IMR-90 (cell line): ENCODE measurements around the gene ZFHX3. TPM values are rescaled to one million over a fixed set of nuclear protein-coding genes. Genes with fewer than 3 reads are reported as not detected.

Source experiments
- ATAC-seq: fragments of 200-7000 bp; cut with Tn5 transposase; 2 replicates; pipeline ENCODE4 v1.9.1; 2020; ENCODE audit warnings: low read depth, mild to moderate bottlenecking, moderate library complexity
- BruUV-seq: library from RNA; stranded (reverse); fragments of 400-500 nt; replicated peaks from 2 replicates; lab custom pipeline; 2021; lab: Mats Ljungman, UMichigan
- CTCF ChIA-PET: fragments of 300-600 bp; formaldehyde crosslinking; extraction: SDS; loops from one replicate; lab custom pipeline; 2021; ENCODE audit warnings: antibody characterized with exemption; lab: Yijun Ruan, JAX
- POLR2A ChIA-PET: fragments of 300-600 bp; sonication (Branson Sonifier 250); formaldehyde crosslinking; loops from one replicate; lab custom pipeline; 2022; ENCODE audit warnings: antibody characterized with exemption; ENCODE audit not compliant: unreplicated experiment; lab: Charles Lee
- DNase-seq: peaks from one replicate; pipeline ENCODE4 v3.0.0; 2013
- H2AFZ ChIP-seq: replicated peaks from 2 replicates; pipeline ENCODE3; 2013; ENCODE audit warnings: low read length, mild to moderate bottlenecking; ENCODE audit not compliant: poor library complexity
- H2AK5ac ChIP-seq: 2 replicates; pipeline ENCODE4 v1.6.1; 2013; ENCODE audit warnings: low read depth, low read length, inconsistent platforms
- H2AK9ac ChIP-seq: replicated peaks from 2 replicates; pipeline ENCODE3; 2013; ENCODE audit warnings: mild to moderate bottlenecking, low read depth, low read length, moderate library complexity; ENCODE audit not compliant: poor library complexity
- H2BK120ac ChIP-seq: 2 replicates; pipeline ENCODE4 v1.6.1; 2013; ENCODE audit warnings: low read depth, low read length, inconsistent platforms
- H2BK15ac ChIP-seq: 3 replicates; pipeline ENCODE4 v1.6.1; 2013; ENCODE audit warnings: low read depth, low read length, inconsistent platforms
- H2BK20ac ChIP-seq: 2 replicates; pipeline ENCODE4 v1.6.1; 2013; ENCODE audit warnings: low read depth, mild to moderate bottlenecking, inconsistent platforms, low read length, moderate library complexity
- H2BK5ac ChIP-seq: 2 replicates; pipeline ENCODE4 v1.6.1; 2013; ENCODE audit warnings: mild to moderate bottlenecking, low read depth, low read length, inconsistent platforms; ENCODE audit not compliant: poor library complexity, severe bottlenecking
- H3K14ac ChIP-seq: replicated peaks from 2 replicates; pipeline ENCODE4 v1.6.1; 2013; ENCODE audit warnings: low read depth, low read length, inconsistent platforms
- H3K18ac ChIP-seq: 2 replicates; pipeline ENCODE4 v1.6.1; 2013; ENCODE audit warnings: low read depth, low read length, control low read depth
- H3K23ac ChIP-seq: 2 replicates; pipeline ENCODE4 v1.6.1; 2013; ENCODE audit warnings: low read depth, low read length, inconsistent platforms
- H3K27ac ChIP-seq: 2 replicates; pipeline ENCODE4 v1.5.1; 2013; ENCODE audit warnings: mild to moderate bottlenecking, control low read depth, low read length; ENCODE audit not compliant: insufficient read depth
- H3K27me3 ChIP-seq: 2 replicates; pipeline ENCODE4 v1.6.1; 2013; ENCODE audit warnings: low read length; ENCODE audit not compliant: control insufficient read depth, insufficient read depth
- H3K36me3 ChIP-seq: 2 replicates; pipeline ENCODE4 v1.6.1; 2013; ENCODE audit warnings: low read length, mixed read lengths; ENCODE audit not compliant: control insufficient read depth, insufficient read depth
- H3K4ac ChIP-seq: 2 replicates; pipeline ENCODE4 v1.6.1; 2013; ENCODE audit warnings: low read depth, low read length, inconsistent platforms
- H3K4me1 ChIP-seq: 2 replicates; pipeline ENCODE4 v1.6.1; 2013; ENCODE audit warnings: low read length, mixed read lengths; ENCODE audit not compliant: control insufficient read depth, insufficient read depth
- H3K4me2 ChIP-seq: 2 replicates; pipeline ENCODE4 v1.6.1; 2013; ENCODE audit warnings: low read depth, mild to moderate bottlenecking, control low read depth, low read length, moderate library complexity
- H3K4me3 ChIP-seq: 2 replicates; pipeline ENCODE4 v1.5.1; 2013; ENCODE audit warnings: low read depth, mild to moderate bottlenecking, control low read depth, low read length, moderate library complexity; ENCODE audit not compliant: insufficient read depth
- H3K56ac ChIP-seq: 2 replicates; pipeline ENCODE4 v1.6.1; 2013; ENCODE audit warnings: low read length, inconsistent platforms; ENCODE audit not compliant: insufficient read depth; ENCODE audit errors: extremely low read depth
- H3K79me1 ChIP-seq, 2 experiments: 2 replicates each; pipeline ENCODE4 v1.6.1; 2013; ENCODE audit warnings: low read length in 2 of 2, inconsistent platforms in 1 of 2, low read depth in 1 of 2
- H3K9ac ChIP-seq: 2 replicates; pipeline ENCODE4 v1.6.1; 2013; ENCODE audit warnings: low read depth, low read length, control low read depth
- H3K9me1 ChIP-seq: 2 replicates; pipeline ENCODE4 v1.6.1; 2013; ENCODE audit warnings: low read length, inconsistent platforms; ENCODE audit not compliant: insufficient read depth
- H3K9me3 ChIP-seq: 2 replicates; pipeline ENCODE4 v1.6.1; 2013; ENCODE audit warnings: low read length; ENCODE audit not compliant: control insufficient read depth, insufficient read depth
- H4K20me1 ChIP-seq: 2 replicates; pipeline ENCODE4 v1.6.1; 2013; ENCODE audit warnings: low read length, inconsistent platforms; ENCODE audit not compliant: insufficient read depth
- H4K5ac ChIP-seq: 2 replicates; pipeline ENCODE4 v1.6.1; 2013; ENCODE audit warnings: mild to moderate bottlenecking, low read depth, low read length, control low read depth
- H4K8ac ChIP-seq, 2 experiments: 2 replicates each; pipeline ENCODE4 v1.6.1; 2013; ENCODE audit warnings: low read depth in 2 of 2, low read length in 2 of 2, control low read depth in 1 of 2, inconsistent platforms in 1 of 2
- H4K91ac ChIP-seq: 2 replicates; pipeline ENCODE4 v1.6.1; 2013; ENCODE audit warnings: low read depth, low read length, inconsistent platforms; ENCODE audit not compliant: insufficient read depth
- CEBPB ChIP-seq: IDR thresholded peaks from 2 replicates; pipeline ENCODE4 v1.6.1; 2012; ENCODE audit warnings: low read depth, low read length, improper control_type of control experiment
- FOS ChIP-seq: fragments of 150-350 bp; IDR thresholded peaks from 2 replicates; pipeline ENCODE4 v1.6.1; 2016; ENCODE audit warnings: low read depth, low read length
- RAD21 ChIP-seq: IDR thresholded peaks from 2 replicates; pipeline ENCODE4 v1.6.1; 2012; ENCODE audit warnings: low read length, improper control_type of control experiment
- WGBS, 2 experiments: methylation state at CpG; one replicate each; pipeline versions ENCODE4 v1.1.5 to v1.1.7; 2013; ENCODE audit warnings: missing lambda C conversion rate in 2 of 2; ENCODE audit not compliant: insufficient read length in 1 of 2; ENCODE audit errors: extremely low coverage in 2 of 2; 5-methylcytosine and 5-hydroxymethylcytosine counted together
- dilution Hi-C: fragments of 300-500 bp; cut with HindIII; formaldehyde crosslinking; loops from one replicate; pipeline ENCODE4 v1.14.3; 2018; ENCODE audit warnings: low sequenced_read_pairs; ENCODE audit not compliant: unreplicated experiment
- in situ Hi-C: fragments of 300-500 bp; cut with MboI; formaldehyde crosslinking; loops from 3 replicates; pipeline ENCODE4 v1.14.3; 2019; ENCODE audit warnings: low sequenced_read_pairs, inconsistent platforms, mixed read lengths
- intact Hi-C: fragments of 100-400 bp; cut with micrococcal nuclease; formaldehyde crosslinking; loops from 2 replicates; pipeline ENCODE4 v1.10.0; 2022
- polyA plus RNA-seq, 3 experiments: library from polyadenylated mRNA; depleted of rRNA; stranded (reverse); fragments of >200 nt; gene quantifications; 2 replicates each; pipeline ENCODE4 v1.2.3, GENCODE V29; 2012; ENCODE audit warnings: low replicate concordance in 1 of 3
- total RNA-seq: library from RNA; depleted of rRNA; stranded (reverse); fragments of >200 nt; gene quantifications from 2 replicates; pipeline ENCODE4 v1.2.3, GENCODE V29; 2012
- TF ChIP-seq, protein P1 (sequence below): fragments of 150-350 bp; IDR thresholded peaks from 2 replicates; pipeline ENCODE4 v1.6.1; 2017; ENCODE audit warnings: mild to moderate bottlenecking, antibody characterized with exemption, low read length, low read depth
- TF ChIP-seq, protein P2 (sequence below): fragments of 150-350 bp; IDR thresholded peaks from 2 replicates; pipeline ENCODE4 v1.6.1; 2016; ENCODE audit warnings: low read depth, mild to moderate bottlenecking, low read length, moderate library complexity, borderline replicate concordance

Gene ZFHX3
- total and polyA plus RNA-seq, 2 of the 4 experiments (the other 2 are of a cell fraction) = 1.4 to 1.7 TPM

DNA sequence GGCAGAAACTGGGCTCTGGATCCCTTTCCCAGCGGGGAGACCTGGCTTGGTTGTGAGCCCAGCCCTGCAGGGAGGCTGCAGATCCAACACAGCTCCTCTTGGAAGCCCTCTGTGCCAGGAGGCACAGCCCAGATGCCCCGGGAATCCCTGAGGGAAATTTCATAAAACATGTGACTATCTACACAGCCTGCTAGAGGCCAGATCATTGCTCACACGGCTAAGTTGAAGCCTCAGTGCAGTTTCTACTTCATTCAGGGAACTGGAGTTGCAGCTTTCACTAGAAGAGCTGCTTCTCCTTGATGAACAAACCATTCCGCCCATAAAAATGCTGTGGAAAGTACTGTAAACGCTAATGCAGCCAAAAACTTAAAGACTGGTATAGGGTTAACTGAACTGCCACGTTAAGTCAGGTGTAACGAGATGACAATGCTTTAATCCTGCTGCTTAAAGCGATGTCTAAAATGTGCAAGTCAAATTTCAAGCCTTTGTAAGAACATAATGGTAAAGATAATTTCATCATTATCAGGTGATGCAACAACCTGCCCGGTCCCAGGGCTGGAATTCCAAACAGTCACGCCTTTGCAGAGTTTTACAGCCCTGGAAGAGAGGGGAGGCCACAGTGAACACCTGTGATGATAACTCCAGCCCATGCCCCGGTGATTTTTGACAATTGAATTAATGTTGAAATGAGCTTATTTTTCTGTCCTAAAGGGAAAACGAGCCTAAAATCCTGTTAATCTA is 172.5 kb downstream of the ZFHX3 start:
- H3K4me1 ChIP-seq = peaks cover 26% of the 10 kb centered on the region
- ATAC-seq = no peak
- dilution Hi-C loops (no loop called here), intact Hi-C loops (loop anchor here (2.0 to 5.0 kb wide), 3 partner anchors 25 to 302 kb away; no protein-coding TSS in a partner anchor), in situ Hi-C loops (no loop called here)
- peak overlapping the region; percentile 10; the same call in 1 of the 2 replicates for H2AK5ac ChIP-seq
- no peak overlapping the region for H2AK9ac ChIP-seq
- no peak overlapping the region for H3K9ac ChIP-seq
- peaks cover 13% of the 10 kb centered on the region for H3K9me1 ChIP-seq
- H3K23ac ChIP-seq = peak overlapping the region; percentile 22; the same call in 1 of the 2 replicates
- H3K18ac ChIP-seq = no peak overlapping the region
- peak overlapping the region; percentile 0; the same call in 1 of the 3 replicates for H2BK15ac ChIP-seq
- peak overlapping the region; percentile 62 for H2BK120ac ChIP-seq
- H3K14ac ChIP-seq = 0 out of 2 replicates have a peak overlapping the region, but pooled peaks have one; percentile 12
- no peak for DNase-seq
- peaks cover 14 to 41% of the 10 kb centered on the region in 2 experiments; a peak in 3 of 4 replicates for H3K79me1 ChIP-seq
- H3K56ac ChIP-seq = no peak overlapping the region
- no peak overlapping the region for H3K4me2 ChIP-seq
- H3K27ac ChIP-seq = no peak overlapping the region
- H3K36me3 ChIP-seq = no peaks in the 10 kb centered on the region
- CTCF ChIA-PET = interaction anchor here (0.7 to 2.2 kb wide), 4 partner anchors 18 to 86 kb away, joined by 3 to 8 read pairs (median 3); no protein-coding TSS in a partner anchor
- 80% methylated on average over 2 of the region's 12 CpGs; no CpG with 5 or more reads in 1 of the 2 experiments for WGBS, 2 experiments
- peak overlapping the region; percentile 49; the same call in 1 of the 2 replicates for H3K4ac ChIP-seq
- no peak overlapping the region for H3K4me3 ChIP-seq
- no peaks in the 10 kb centered on the region for H3K27me3 ChIP-seq
- H2AFZ ChIP-seq = no peak overlapping the region
- no peak overlapping the region for H4K5ac ChIP-seq
- no TSS peak for BruUV-seq
- no peaks in the 10 kb centered on the region for H3K9me3 ChIP-seq
- H4K91ac ChIP-seq = peak overlapping the region; percentile 52
- H4K20me1 ChIP-seq = peaks cover 8% of the 10 kb centered on the region
- H2BK5ac ChIP-seq = peak overlapping the region; percentile 9
- peak overlapping the region in 1 of 2 experiments; percentile 20; a peak in 1 of 4 replicates for H4K8ac ChIP-seq
- TF ChIP-seq, protein P1, sequence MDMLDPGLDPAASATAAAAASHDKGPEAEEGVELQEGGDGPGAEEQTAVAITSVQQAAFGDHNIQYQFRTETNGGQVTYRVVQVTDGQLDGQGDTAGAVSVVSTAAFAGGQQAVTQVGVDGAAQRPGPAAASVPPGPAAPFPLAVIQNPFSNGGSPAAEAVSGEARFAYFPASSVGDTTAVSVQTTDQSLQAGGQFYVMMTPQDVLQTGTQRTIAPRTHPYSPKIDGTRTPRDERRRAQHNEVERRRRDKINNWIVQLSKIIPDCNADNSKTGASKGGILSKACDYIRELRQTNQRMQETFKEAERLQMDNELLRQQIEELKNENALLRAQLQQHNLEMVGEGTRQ = no peak
- TF ChIP-seq, protein P2, sequence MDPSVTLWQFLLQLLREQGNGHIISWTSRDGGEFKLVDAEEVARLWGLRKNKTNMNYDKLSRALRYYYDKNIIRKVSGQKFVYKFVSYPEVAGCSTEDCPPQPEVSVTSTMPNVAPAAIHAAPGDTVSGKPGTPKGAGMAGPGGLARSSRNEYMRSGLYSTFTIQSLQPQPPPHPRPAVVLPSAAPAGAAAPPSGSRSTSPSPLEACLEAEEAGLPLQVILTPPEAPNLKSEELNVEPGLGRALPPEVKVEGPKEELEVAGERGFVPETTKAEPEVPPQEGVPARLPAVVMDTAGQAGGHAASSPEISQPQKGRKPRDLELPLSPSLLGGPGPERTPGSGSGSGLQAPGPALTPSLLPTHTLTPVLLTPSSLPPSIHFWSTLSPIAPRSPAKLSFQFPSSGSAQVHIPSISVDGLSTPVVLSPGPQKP = no peak
- no peak for TF ChIP-seq FOS
- no peak for TF ChIP-seq RAD21
- peak; percentile 62 for TF ChIP-seq CEBPB
- POLR2A ChIA-PET = no interaction called here
- peak overlapping the region; percentile 58 for H2BK20ac ChIP-seq
